SJSA1 (cell line): ENCODE measurements around the gene GALNT15. TPM values are rescaled to one million over a fixed set of nuclear protein-coding genes. Genes with fewer than 3 reads are reported as not detected.

ENCODE experiments used
- DNase-seq, 2 experiments: peaks; one replicate each; pipeline ENCODE4 v3.0.0-alpha.2; 2015 to 2020; ENCODE audit warnings: low spot score in 2 of 2, low read depth in 1 of 2
- H3K27ac ChIP-seq: fragments of 250-450 bp; sonication (Bioruptor Pico); 2 replicates; pipeline ENCODE4 v1.5.1; 2020; ENCODE audit warnings: mild to moderate bottlenecking, moderate library complexity
- H3K27me3 ChIP-seq: fragments of 250-450 bp; sonication (Bioruptor Pico); replicated peaks from 2 replicates; pipeline ENCODE4 v1.5.1; 2020; ENCODE audit warnings: mild to moderate bottlenecking, moderate library complexity
- H3K36me3 ChIP-seq: fragments of 250-450 bp; sonication (Bioruptor Pico); 2 replicates; pipeline ENCODE4 v1.5.1; 2020; ENCODE audit warnings: mild to moderate bottlenecking
- H3K4me1 ChIP-seq: fragments of 250-450 bp; sonication (Bioruptor Pico); replicated peaks from 2 replicates; pipeline ENCODE4 v1.6.1; 2021; ENCODE audit warnings: mild to moderate bottlenecking
- H3K4me3 ChIP-seq: fragments of 250-450 bp; sonication (Bioruptor Pico); 2 replicates; pipeline ENCODE4 v1.5.1; 2020; ENCODE audit warnings: mild to moderate bottlenecking
- H3K9me3 ChIP-seq: fragments of 250-450 bp; sonication (Bioruptor Pico); replicated peaks from 2 replicates; pipeline ENCODE4 v1.5.1; 2020; ENCODE audit warnings: mild to moderate bottlenecking
- total RNA-seq: library from RNA; depleted of rRNA; stranded (reverse); fragments of >200 nt; shearing (Covaris generic); gene quantifications from 2 replicates; pipeline ENCODE4 v1.2.3, GENCODE V29; 2014; rRNA removed

Gene GALNT15, protein sequence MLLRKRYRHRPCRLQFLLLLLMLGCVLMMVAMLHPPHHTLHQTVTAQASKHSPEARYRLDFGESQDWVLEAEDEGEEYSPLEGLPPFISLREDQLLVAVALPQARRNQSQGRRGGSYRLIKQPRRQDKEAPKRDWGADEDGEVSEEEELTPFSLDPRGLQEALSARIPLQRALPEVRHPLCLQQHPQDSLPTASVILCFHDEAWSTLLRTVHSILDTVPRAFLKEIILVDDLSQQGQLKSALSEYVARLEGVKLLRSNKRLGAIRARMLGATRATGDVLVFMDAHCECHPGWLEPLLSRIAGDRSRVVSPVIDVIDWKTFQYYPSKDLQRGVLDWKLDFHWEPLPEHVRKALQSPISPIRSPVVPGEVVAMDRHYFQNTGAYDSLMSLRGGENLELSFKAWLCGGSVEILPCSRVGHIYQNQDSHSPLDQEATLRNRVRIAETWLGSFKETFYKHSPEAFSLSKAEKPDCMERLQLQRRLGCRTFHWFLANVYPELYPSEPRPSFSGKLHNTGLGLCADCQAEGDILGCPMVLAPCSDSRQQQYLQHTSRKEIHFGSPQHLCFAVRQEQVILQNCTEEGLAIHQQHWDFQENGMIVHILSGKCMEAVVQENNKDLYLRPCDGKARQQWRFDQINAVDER
- 1.3 and 2.1 TPM in 2 replicates for total RNA-seq

DNA sequence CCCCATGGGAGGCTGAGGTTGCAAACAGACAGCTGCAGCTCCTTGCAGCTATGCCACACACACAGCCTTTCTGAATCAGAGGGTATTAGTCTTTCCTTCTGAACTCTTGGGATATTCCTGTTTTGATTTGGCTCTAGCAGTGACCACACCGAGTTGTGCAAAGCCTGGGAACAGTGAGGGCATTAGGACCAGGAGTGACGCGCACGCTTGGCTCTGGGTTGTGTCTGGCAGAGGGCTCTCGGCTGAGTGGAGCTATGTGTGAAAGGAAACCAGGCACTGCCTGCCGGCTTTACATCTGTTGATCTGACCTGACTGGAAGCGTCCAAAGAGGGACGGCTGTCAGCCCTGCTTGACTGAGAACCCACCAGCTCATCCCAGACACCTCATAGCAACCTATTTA, at the start of gene GALNT15:
Gene GALNT15, plus strand, starts transcription at position 292 of the 400 bp plus-strand sequence. CDS start 472 bp downstream, outside the sequence.
- Histone ChIP-seq H3K4me3 (no peak within 1 kb of the TSS), H3K4me1 (peaks cover 65% of the 10 kb centered on the region), H3K27me3 (no peaks in the 10 kb centered on the region), H3K27ac (peak within 1 kb of the TSS; percentile 32; the same call in 1 of the 2 replicates), H3K36me3 (no peaks in the 10 kb centered on the region), H3K9me3 (no peaks in the 10 kb centered on the region)
- DNase-seq: peak; percentile 79 to 81

GRCh38 chr3:16126634-16127033, 47.8 kb upstream of the GALNT15 start:
- H3K36me3 ChIP-seq: no peaks in the 10 kb centered on the region
- H3K4me1 ChIP-seq: peaks cover 56% of the 10 kb centered on the region
- H3K9me3 ChIP-seq: no peaks in the 10 kb centered on the region
- no peak overlapping the region for H3K27ac ChIP-seq
- no peak overlapping the region for H3K4me3 ChIP-seq
- DNase-seq: no peak
- H3K27me3 ChIP-seq: no peaks in the 10 kb centered on the region

DNA sequence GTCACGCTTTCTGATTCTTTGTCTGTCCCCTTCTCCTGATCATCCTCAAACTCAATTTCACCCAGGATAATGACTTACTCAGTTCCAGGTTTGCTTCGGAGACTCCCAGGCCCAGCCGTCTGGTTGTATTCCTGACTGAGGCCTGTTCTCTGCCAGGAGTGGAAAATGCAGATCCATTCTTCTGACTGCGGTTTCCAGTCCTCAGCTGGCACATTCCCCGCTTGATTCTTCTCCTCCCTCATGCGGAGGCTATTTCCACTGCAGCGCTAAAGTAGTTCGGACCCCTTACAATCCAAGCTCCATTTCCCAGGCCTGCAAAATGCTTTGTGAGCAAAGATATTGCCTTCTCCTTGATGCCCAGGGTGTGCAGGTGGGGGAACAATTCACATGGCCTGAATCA, 47.2 kb upstream of the GALNT15 start:
- Histone ChIP-seq H3K27ac (no peak overlapping the region), H3K4me3 (no peak overlapping the region), H3K27me3 (no peaks in the 10 kb centered on the region), H3K36me3 (no peaks in the 10 kb centered on the region), H3K4me1 (peaks cover 56% of the 10 kb centered on the region), H3K9me3 (no peaks in the 10 kb centered on the region)
- DNase-seq: no peak

DNA sequence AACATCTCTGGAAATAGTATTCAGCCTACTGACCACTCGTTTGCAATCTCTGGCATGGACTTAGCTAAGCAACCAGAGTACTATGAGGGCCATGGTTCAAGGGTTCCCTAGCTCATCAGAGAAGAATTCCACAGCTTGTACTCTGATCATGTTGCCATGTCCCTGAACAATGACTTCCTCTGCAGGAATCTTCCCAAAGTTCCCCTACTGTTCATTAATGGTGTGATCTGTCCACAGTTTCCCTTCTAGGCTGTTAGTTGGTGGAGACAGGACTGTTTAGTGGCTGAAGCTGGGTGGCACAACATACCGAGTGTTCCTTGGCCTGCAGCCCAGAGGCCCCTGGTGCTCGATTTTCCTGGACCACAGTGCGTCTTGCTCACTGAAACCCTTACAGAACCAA, 44.4 kb upstream of the GALNT15 start:
- H3K27me3 ChIP-seq: no peaks in the 10 kb centered on the region
- peak overlapping the region; percentile 77 for H3K27ac ChIP-seq
- H3K4me1 ChIP-seq: peaks cover 33% of the 10 kb centered on the region

DNA sequence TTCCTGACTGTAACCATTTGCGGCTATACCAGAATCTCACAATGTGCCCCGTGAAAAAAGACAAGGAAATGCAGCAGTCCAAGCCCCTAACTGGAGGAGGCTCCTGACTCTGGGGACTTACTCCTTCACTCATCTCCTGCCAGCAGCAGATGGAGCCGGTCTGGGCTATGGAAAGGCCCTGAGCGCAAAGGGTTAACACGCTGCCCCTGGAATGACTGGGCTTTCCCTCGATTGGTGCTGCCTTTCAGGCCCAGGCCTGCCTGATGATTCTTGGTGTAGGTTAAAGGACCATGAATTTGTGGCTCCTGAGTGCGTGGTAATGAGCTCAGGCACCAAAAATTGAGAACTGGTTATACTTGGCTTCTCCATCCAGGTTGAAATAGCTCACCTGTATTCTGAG, 42.3 kb upstream of the GALNT15 start:
- H3K27ac ChIP-seq: no peak overlapping the region
- no peak for DNase-seq
- H3K9me3 ChIP-seq: no peaks in the 10 kb centered on the region
- H3K36me3 ChIP-seq: no peaks in the 10 kb centered on the region
- no peak overlapping the region for H3K4me3 ChIP-seq
- peaks cover 41% of the 10 kb centered on the region for H3K4me1 ChIP-seq
- no peaks in the 10 kb centered on the region for H3K27me3 ChIP-seq

More for the DNA sequence above, 44.4 kb upstream of the GALNT15 start:
- no peak overlapping the region for H3K4me3 ChIP-seq
- DNase-seq: peak; percentile 77 to 81
- no peaks in the 10 kb centered on the region for H3K36me3 ChIP-seq
- H3K9me3 ChIP-seq: no peaks in the 10 kb centered on the region

- H3K4me3 ChIP-seq: no peak overlapping the region
- H3K36me3 ChIP-seq: no peaks in the 10 kb centered on the region
- H3K27me3 ChIP-seq: no peaks in the 10 kb centered on the region
- no peaks in the 10 kb centered on the region for H3K9me3 ChIP-seq
- H3K27ac ChIP-seq: no peak overlapping the region
- no peak for DNase-seq
- peaks cover 41% of the 10 kb centered on the region for H3K4me1 ChIP-seq
These were observed 41.6 kb upstream of the GALNT15 start for GRCh38 chr3:16132928-16133327.

- DNase-seq: no peak
These were observed 40.1 kb upstream of the GALNT15 start for GRCh38 chr3:16134173-16134928.

GRCh38 chr3:16136055-16136454, 38.4 kb upstream of the GALNT15 start:
- peaks cover 34% of the 10 kb centered on the region for H3K4me1 ChIP-seq

More at GRCh38 chr3:16134173-16134928, 40.1 kb upstream of the GALNT15 start:
- Histone ChIP-seq H3K4me1 (peaks cover 36% of the 10 kb centered on the region), H3K27ac (no peak overlapping the region), H3K4me3 (no peak overlapping the region), H3K27me3 (no peaks in the 10 kb centered on the region), H3K36me3 (no peaks in the 10 kb centered on the region), H3K9me3 (no peaks in the 10 kb centered on the region)

GRCh38 chr3:16137044-16137443, 37.4 kb upstream of the GALNT15 start:
- DNase-seq: no peak

More at GRCh38 chr3:16136055-16136454, 38.4 kb upstream of the GALNT15 start:
- DNase-seq: peak in 1 of 2 experiments; percentile 45
- Histone ChIP-seq H3K4me3 (no peak overlapping the region), H3K27ac (peak overlapping the region; percentile 51), H3K9me3 (no peaks in the 10 kb centered on the region), H3K27me3 (no peaks in the 10 kb centered on the region), H3K36me3 (no peaks in the 10 kb centered on the region)

DNA sequence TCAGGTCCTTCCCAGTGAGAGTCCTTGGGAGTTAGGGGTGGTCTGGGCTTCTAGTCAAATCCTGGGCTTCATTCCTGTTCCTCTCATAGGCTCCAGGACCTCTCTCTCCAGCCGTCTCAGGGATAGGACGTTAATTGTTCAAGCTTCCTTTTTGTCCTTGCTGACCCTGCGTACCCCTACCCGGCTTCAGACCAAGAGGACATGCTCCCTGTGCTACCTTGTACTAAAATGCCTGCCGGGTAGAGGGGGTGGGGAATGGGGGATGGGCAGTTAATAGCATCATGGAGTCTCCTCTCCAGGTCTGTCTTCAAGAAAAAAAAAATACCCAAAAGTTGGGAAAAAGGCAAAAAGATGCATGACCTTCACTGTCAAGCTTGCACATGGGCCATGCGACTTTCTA, 36.5 kb upstream of the GALNT15 start:
- no peak for DNase-seq
- Histone ChIP-seq H3K36me3 (no peaks in the 10 kb centered on the region), H3K4me3 (no peak overlapping the region), H3K27me3 (no peaks in the 10 kb centered on the region), H3K27ac (no peak overlapping the region), H3K4me1 (peaks cover 53% of the 10 kb centered on the region), H3K9me3 (no peaks in the 10 kb centered on the region)

More at GRCh38 chr3:16137044-16137443, 37.4 kb upstream of the GALNT15 start:
- Histone ChIP-seq H3K36me3 (no peaks in the 10 kb centered on the region), H3K9me3 (no peaks in the 10 kb centered on the region), H3K27ac (peak overlapping the region; percentile 51), H3K27me3 (no peaks in the 10 kb centered on the region), H3K4me3 (no peak overlapping the region), H3K4me1 (peaks cover 44% of the 10 kb centered on the region)

DNA sequence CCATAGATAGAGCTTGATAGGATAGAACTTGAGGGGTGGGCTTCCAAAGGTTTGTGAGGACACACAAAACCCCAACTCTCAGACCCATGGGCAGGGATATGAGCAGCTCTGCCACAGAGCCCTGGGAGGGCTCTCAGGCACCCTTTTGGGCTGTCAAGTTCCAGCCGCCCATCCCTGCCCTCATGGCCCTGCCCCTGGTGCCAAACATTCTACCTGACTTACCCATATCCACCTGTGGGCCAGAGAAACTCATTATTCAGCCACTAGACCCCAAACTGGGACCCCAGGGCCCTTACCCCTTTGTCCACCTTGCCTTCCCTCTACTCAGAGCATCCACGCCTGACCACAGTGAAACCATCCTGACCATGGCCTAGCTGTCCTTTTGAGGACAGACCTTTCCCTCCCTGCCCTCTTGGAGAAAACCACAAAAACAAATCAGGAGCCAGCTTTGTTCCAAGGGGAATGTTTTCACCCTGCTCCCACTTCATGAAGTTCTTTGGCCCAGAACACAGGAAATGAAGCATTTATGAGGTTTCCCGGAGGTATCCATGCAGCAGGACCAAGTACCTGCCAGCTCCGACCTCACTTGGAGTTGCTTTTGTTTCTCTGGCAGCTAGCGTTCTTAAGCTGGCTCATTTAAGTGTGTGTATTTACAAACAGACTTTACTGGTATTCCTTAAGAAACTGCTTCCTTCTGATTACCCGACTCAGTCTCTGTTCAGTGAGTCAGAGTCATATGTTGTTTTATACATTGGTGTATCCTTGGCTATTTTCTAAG, 34.2 kb upstream of the GALNT15 start:
- no peaks in the 10 kb centered on the region for H3K36me3 ChIP-seq
- H3K4me1 ChIP-seq: peaks cover 76% of the 10 kb centered on the region
- no peaks in the 10 kb centered on the region for H3K27me3 ChIP-seq
- peak; percentile 75 to 89 for DNase-seq
- H3K27ac ChIP-seq: peak overlapping the region; percentile 76
- no peak overlapping the region for H3K4me3 ChIP-seq
- H3K9me3 ChIP-seq: no peaks in the 10 kb centered on the region

DNA sequence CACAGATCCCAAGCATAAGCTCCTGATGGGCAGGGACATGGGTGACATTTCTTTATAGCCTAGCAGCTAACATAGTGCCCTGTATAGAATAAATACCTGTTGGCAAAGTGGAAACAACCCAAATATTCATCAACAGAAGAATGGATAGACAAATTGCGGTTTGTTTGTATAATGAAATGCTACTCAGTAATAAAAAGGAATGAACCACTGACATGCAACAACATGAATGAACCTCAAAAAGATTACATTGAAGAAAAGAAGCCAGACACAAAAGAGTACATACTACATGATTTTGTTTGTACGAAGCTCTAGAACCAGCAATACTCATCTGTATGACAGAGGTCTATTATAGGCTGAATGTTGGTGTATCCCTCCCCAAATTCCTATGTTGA, 33.6 kb upstream of the GALNT15 start:
- no peak for DNase-seq
- Histone ChIP-seq H3K27me3 (no peaks in the 10 kb centered on the region), H3K27ac (peak overlapping the region; percentile 76), H3K4me3 (no peak overlapping the region), H3K4me1 (peaks cover 76% of the 10 kb centered on the region), H3K36me3 (no peaks in the 10 kb centered on the region), H3K9me3 (no peaks in the 10 kb centered on the region)
